GM12891 (cell line): Measurements from ENCODE around the gene COLEC12.

Experiments used
- PAX5 ChIP-seq: IDR thresholded peaks from 2 replicates; pipeline ENCODE4 v1.6.1; 2011; ENCODE audit warnings: low read length, moderate library complexity, mild to moderate bottlenecking; ENCODE audit not compliant: insufficient read depth, severe bottlenecking
- POLR2A ChIP-seq: IDR thresholded peaks from 2 replicates; pipeline ENCODE4 v1.6.1; 2011; ENCODE audit warnings: low read depth, low read length, control low read depth
- POLR2AphosphoS5 ChIP-seq: IDR thresholded peaks from 2 replicates; pipeline ENCODE4 v1.6.1; 2011; ENCODE audit warnings: low read depth, low read length, control low read depth
- SPI1 ChIP-seq: IDR thresholded peaks from 2 replicates; pipeline ENCODE4 v1.6.1; 2011; ENCODE audit warnings: low read depth, low read length, control low read depth
- TAF1 ChIP-seq: IDR thresholded peaks from 2 replicates; pipeline ENCODE4 v1.6.1; 2011; ENCODE audit warnings: low read depth, low read length, control low read depth

GRCh38 chr18:433960-434359 lies 66.5 kb downstream of the COLEC12 start:
- no peak for TF ChIP-seq POLR2A
- no peak for TF ChIP-seq SPI1
- TF ChIP-seq POLR2AphosphoS5: no peak
- TF ChIP-seq TAF1: no peak
- TF ChIP-seq PAX5: no peak
